Activated CD4-positive, alpha-beta T cell treated with anti-CD3 and anti-CD28 coated beads, Interleukin-2, amount 50 U/mL, for 4 hours (primary cell): ENCODE results near the gene KAZN.

ENCODE experiments used
- DNase-seq, 2 experiments: peaks; one replicate each; pipeline ENCODE4 v3.0.0-alpha.2; 2020

KAZN gene

GRCh38 chr1:14970115-14970798 lies 371.8 kb downstream of the KAZN start:
- no peak for DNase-seq

DNA sequence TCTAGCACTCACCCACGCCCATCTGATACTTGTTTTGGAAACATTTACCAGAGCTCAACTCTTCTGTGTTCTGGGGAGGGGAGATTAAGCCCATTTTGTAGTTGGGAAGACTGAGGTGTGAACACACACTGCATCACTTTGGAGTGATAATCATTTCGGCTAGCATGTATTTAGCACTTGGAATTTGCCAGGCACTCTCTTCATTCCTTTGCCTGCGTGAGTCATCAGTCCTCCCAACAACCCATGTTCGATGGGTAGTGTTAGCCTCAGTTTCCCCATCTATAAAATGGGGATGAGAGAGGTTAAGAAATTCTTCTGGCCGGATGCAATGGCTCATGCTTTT lies 372.3 kb downstream of the KAZN start:
- no peak for DNase-seq

DNA sequence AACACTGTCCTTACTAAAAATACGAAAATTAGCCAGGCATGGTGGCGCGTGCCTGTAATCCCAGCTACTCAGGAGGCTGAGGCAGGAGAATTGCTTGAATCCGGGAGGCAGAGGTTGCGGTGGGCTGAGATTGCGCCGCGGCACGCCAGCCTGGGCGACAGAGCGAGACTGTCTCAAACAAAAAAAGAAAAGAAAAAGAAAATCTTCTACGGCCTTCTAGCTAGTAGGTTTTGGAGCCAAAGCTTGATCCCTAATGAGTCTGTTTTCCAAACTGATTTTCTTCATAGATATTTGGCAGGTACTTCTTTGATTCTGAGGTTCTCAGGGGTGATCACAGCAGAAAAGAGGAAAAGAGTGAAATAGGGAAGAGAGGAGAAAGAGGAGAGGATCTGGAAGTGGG lies 372.7 kb downstream of the KAZN start:
- DNase-seq = no peak

DNA sequence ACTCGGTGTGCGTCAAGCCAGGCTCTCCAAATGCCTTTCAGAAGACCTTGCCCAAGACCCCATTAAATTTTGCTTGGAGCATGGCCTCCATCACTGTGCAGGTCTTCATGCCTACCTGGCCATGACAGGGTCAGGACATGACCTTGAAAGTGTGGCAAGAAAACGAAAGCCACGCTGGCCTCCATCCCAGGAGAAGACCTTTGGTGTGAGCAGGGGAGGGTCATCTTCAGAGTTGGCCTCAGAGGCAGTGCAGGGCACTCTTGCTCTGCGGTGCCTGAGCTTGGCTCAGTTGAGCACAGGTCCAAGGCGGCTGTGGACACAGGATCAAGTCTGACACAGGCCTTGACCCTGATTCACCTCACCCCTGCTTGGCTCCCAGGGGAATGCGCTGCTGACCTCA lies 373.6 kb downstream of the KAZN start:
- DNase-seq = no peak

DNA sequence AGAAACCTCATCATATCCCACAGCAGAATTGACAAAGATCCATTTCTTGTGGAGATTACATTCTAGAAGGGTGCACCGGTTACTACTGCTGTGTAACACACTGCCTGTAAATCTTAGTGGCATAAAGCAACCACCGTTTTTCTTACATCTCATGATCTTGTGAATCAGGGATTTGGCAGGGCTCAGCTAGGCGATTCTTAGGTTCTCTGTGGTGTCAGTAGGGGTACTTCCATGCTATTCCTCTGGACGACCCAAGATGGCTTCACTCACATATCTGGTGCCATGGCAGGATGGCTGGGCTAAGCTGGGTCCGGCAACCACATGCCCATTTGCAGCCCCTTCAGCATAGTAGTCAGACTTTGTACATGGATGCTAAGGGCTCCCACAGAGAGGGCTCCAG lies 375.3 kb downstream of the KAZN start:
- DNase-seq = no peak

GRCh38 chr1:14974361-14974760 lies 375.9 kb downstream of the KAZN start:
- DNase-seq = no peak

DNA sequence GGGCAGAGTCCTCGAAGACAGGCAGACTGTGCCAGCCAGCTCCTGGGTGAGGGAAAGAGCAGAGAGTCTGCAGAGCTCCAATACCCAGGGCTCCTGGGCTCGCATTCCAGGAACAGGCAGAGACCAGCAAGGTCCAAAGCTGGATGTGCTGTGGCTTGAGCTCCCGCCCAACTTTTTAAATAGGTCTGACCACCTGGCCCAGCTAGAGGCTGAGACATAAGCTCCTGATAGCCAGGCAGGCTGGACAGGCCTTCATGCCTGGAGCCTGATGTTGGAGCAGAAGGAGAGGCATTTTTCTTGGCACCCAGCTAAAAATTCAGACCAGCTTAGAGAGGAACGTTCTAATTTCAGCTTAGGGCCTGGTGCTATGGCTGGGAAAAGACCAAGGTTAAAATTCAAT lies 376.6 kb downstream of the KAZN start:
- no peak for DNase-seq

- no peak for DNase-seq
Measured at GRCh38 chr1:14976256-14976655, 377.8 kb downstream of the KAZN start.

DNA sequence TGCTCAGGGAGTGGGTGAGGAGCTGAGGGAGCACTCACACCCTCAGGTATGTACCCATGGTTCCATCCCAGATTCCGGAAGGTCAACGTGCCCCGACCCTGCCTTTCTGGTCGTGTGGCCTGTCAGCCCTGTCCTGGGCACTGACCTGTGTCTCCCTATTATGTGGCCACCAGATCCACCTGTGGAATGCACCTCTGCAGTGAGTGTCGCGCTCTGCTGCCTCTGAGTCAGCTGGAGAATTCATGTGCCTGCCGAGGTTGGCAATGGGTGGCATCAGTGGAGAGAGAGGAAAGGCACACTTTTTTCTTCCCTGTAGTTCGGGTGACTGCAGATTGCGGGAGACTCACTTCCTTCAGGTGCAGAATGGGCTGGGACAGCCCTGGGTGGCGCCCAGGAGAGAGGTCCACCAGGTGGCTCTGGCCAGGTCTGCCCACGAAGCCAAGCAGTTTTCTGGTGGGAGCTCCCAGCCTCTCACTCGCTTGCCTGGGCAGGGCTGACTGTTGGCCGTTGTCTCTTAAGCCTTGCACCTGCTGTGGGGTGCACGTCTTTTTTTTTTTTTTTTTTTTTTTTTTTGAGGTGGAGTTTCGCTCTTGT lies 378.9 kb downstream of the KAZN start:
- no peak for DNase-seq

DNA sequence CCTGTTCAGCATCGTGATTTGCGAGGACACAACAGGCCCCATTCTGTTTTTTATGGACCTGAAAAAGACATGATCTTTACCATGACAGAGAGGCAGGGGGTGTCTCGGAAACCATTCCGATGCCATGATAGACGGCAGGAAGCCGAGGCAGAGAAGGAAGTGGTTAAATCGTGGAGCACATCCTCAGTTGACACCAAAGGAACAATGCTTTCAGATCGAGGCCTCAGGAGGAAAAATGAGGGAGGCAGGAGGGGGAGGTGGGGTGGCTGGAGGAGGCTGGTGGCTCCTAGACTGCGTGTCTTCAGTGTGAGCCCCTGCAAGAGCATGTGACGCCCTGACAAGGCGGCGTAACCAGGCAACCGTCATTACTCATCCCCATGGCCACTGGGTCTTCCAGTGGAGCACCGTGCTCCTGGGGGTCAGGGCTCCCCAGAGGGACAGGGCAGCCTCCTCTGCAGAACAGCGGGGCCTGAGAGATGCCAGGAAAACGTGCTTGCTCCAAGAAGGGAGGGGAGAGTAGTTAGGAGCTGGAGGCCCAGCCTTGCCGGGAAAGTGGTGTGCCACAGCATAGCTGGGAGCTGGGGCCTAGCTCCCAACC lies 382.2 kb downstream of the KAZN start:
- DNase-seq = no peak

GRCh38 chr1:14982029-14982428 lies 383.5 kb downstream of the KAZN start:
- DNase-seq = no peak

GRCh38 chr1:14983277-14983676 lies 384.8 kb downstream of the KAZN start:
- DNase-seq = no peak

DNA sequence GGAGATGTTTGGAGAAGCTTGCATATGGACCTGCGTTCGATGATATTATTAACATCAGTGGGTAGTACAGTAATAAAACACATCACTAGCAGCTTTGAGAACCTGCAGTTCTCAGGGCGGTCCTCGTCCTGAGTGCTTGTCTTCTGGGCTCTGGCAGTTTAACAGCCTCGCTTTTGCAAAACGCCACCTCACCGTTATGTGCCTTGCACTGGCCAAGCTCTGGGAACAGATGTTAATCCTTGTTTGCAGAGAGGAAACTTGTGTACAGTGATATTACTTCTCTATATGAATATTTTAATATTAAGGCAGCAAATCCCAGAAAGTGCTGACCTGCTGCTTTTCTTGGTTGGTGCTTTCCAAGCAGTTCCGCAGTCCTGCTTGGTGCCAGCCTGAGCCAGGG lies 387.7 kb downstream of the KAZN start:
- no peak for DNase-seq

DNA sequence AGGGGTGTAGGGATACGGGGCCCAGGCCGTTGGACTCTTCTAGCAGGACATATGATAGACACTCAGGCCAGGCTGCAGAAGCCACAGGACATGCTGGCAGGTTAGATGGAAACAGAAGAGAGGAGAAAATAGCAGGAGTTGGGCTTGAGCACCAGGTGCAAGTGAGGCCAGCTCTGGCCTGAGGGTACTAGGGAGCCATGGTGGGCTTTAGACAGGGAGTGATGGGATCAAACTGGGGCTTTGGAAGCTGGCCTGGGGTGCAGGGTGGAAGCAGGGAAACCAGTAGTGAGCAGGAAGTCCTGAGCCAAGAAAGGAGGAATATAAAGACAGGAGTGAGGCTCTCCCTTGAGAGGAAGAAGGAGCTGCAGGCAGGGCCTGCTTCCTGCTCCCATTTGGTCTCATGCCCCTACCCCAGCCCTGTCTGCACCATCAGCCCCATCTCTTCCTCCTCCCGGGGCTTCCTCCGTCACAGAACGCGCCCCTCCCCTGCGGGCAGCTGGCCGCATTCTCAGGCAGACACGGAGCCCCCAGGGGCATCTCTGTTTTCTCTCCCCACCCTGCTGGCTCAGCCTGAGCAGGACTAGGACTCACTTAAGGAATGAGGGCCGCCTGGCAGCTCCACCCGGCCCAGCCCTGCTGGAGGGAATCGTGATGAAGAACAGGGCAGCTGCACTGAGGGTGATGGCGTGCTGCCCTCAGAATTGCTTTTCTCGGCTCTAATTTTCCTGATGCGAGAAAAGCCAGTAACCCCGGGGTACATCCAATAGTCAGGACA lies 389.5 kb downstream of the KAZN start:
- no peak for DNase-seq

DNA sequence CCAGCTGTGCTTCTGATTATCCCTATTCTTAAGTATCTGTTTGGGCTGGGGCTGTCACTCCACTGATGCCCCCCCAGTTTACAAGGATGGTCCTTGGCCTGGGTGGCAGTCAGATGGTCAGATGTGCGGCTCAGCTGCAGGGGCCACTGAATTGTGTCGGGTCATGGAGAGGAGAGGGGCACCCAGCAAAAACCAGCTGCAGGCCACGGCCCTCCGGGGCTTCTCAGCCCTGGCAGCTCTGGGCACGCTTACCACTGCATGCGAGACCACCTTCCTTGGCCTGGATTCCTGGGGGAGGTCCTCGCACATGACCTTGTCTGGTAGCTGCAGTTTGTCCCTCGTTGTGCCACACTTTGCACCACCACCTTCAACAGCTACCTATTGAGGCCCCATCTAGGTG lies 390.2 kb downstream of the KAZN start:
- DNase-seq = no peak

GRCh38 chr1:14989931-14990728 lies 391.6 kb downstream of the KAZN start:
- no peak for DNase-seq

GRCh38 chr1:14993414-14993813 lies 394.9 kb downstream of the KAZN start:
- DNase-seq = no peak

GRCh38 chr1:14994148-14994547 lies 395.7 kb downstream of the KAZN start:
- no peak for DNase-seq

GRCh38 chr1:14994841-14995437 lies 396.5 kb downstream of the KAZN start:
- DNase-seq = no peak

DNA sequence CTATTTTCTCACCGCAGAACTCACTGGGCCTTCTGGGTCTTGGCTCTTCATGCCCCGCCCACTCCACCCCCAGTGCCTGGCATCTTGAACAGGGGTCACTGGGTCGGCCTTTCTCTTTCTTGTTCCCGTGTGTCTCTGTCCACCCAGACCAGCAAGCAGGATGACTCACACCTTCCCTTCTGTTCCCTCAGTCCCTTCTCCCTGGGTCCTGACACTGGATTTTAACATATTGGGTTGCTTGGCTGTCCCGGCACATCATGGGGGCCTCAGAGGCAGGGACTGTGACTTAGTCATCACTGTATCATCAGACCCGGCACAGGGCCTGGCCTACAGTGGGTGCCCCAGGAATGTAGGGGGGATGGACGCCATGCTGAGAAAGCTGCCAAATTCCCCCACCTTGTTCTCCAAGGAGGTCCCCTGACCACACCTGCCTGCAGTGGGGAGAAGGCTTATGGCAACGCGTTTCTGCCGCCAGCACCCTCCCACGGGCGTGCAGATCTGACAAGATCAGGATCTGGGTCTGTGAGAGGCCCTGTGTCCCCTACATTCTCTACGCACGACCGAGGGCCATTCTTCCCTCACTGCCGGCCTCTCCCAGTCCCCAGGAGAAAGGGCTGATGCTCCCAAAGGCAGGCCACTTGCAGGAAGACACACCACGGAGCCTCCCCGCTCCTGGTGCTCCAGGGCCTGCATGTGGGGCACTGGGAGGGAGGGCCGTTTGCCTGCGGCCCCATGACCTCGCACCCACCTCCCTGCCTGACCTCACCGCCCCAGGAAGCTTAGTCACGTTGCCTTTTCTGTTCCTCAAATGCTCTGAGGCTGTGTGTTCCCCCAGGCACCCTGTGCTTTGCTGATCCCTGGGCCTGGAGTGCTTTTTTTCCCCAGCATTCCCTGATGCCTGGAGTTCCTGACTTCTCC lies 397.9 kb downstream of the KAZN start:
- no peak for DNase-seq

DNA sequence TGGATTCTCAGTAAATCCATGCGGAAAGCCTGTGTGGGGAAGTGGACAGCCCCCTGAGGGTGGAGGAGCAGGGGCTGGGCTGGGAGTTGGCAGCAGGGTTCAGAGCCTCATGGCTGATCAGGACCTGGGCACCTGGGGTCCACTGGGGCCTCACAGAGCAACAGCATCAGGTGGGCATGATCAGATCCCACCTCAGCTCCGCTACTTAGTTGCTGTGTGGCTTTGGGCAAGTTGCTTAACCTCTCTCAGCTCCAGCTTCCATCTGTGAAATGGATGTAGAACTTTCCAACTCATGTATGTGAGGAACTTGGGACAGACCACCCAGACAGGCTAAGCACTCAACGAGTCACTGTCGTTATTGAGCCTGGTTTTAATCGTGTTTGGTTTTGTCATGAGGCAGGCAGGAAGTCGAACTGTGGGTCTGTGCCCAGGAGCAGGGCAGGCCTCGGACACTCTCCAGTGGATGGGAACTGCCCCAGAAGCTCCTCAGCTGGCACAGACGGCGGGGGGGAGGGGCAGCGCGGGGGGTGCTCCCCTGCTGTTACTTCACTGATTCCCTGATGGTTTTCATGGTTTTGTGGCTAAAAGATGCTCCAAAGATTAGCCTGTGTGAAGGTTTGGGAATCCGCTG lies 399.3 kb downstream of the KAZN start:
- DNase-seq = no peak
